T follicular helper cell (primary cell): ENCODE results near the gene CREG1.
"Not testable (repeated sequence)": the region's sequence is repeated elsewhere in the genome, so short reads cannot be mapped to it uniquely, and the experiment has no call there.

Experiments
- DNase-seq: peaks from one replicate; pipeline ENCODE4 v3.0.0-alpha.2; 2020; ENCODE audit warnings: low read depth

Gene CREG1

DNA sequence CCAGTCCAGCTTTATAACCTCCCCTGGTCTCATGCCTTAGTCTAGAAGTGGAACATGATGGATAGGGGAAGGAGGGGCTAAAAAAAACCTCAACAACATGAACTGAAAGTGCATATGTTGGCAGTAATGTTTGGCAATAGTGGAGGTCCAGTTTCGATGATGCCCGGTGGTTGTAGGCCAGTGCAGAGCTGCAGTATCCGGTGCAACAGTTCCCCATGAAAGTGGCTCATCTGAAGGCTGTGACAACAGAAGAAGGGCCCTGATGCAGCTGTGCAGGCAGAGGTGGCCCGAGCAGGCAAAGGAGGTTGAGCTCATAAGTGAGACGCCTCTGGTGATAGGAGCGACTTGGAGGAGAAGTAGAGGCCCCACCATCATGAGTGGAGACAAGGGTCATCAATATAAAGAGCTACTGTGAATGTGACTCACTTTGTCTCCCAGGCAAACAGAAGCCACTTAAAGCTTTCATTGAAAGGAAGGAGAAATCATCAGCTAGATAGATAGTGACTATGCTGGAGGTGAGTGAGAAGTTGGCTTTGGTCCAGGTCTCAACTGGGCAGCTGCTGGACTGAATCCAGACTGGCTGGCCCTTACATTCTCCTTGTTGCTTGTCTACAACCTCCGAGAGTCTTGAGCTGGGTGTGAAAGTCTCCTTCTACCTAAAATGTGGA, 10.2 kb upstream of the CREG1 start:
- no peak for DNase-seq

DNA sequence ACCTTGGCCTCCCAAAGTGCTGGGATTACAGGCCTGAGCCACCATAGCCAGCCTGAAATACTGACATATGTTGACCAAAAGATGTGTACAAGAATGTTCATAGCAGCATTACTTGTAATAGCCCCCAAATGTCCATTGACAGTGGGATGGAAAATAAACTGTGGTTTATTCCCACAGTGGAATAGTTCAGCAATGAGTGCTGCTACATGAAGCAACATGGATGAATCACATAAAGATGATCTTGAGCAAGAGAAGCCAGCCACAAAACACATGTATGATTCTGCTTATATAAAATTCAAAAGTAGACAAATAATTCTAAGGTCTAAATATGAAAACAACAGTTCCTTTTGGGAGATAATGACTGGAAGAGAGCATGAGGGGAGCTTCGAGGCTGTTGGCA, 9.1 kb upstream of the CREG1 start:
- DNase-seq = no peak

DNA sequence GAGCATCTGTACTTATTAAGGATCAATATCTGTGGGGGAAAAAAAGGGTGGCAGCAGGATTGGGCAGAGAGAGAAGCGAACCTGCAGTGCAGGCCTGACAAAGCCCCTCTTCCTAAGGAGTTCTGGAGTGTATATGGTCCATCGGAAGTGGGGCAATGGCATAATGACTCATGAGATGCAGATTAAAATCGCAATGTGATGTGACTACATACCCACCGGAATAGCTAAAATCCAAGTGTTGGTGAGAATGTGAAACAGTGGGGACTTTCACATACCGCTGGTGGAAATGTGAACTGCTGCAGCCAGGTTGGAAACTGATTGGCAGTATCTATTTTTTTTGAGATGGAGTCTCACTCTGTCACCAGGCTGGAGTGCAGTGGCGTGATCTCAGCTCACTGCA, 8.2 kb upstream of the CREG1 start:
- no peak for DNase-seq

- DNase-seq = peak; percentile 68
Measured at GRCh38 chr1:167555971-167556714, 2.6 kb upstream of the CREG1 start.

DNA sequence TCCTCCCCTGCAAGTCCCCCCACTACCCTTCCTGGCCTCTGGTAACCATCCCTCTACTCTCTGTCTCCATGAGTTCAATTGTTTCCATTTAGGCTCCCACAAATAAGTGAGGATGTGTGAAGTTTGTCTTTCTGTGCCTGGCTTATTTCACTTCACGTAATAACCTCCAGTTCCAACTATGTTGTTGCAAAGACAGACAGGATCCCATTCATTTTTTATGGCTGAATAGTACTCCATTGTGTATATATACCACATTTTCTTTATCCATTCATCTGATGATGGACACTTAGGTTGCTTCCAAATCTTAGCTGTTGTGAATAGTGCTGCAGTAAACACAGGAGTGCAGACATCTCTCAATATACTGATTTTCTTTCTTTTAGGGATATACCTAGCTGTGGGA, 1.5 kb upstream of the CREG1 start:
- not testable (repeated sequence) for DNase-seq

GRCh38 chr1:167554028-167554779, 642 bp upstream of the CREG1 start:
- no peak for DNase-seq

GRCh38 chr1:167551362-167551761, 2.2 kb downstream of the CREG1 start:
- DNase-seq = no peak

GRCh38 chr1:167548059-167548932, 5.3 kb downstream of the CREG1 start:
- no peak for DNase-seq

GRCh38 chr1:167546935-167547334, 6.6 kb downstream of the CREG1 start:
- DNase-seq = no peak

DNA sequence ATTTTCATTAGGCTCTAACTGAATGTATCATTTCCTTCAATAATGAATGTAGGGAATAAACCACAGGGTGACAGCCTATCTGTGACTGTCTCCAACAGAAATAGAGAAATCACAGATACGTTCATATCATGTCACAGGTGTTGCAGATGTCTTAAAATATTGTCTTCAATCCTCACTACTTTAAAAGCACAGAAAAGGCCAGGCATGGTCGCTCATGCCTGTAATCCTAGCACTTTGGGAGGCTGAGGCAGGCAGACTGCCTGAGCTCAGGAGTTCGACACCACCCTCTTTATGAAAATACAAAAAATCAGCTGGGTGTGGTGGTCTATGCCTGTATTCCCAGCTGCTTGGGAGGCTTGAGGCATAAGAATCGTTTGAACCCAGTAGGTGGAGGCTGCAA, 8.2 kb downstream of the CREG1 start:
- DNase-seq = no peak

DNA sequence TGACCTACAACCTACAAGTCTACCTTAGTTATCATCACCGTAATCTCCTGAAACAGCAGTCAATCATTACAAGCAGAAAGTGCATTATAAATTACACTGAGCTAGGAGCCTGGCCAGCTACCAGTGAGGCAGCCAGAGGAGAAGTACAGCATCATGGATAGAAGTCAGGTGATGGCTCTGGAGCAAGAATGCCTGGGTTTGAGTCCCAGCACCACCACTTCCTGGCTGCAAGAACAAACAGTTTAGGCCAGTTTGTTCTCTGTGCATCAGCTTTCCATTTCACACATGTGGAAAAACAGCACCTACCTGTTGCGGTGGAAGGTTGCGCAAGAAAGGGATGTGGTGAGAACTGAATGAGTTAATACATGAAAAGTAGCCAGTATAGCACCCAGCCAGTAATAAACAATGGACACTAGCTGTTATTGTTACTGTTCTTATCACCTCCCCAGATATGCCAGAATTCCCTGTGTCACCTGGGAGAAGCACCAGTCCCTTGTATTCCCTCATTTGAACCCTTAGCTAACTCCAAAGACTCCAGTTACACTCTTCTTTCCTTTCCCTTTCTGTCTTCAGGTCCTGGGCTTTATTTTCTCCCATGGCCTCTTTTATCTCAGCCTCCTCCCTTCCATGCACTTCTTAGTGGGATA, 9.0 kb downstream of the CREG1 start:
- DNase-seq = no peak

DNA sequence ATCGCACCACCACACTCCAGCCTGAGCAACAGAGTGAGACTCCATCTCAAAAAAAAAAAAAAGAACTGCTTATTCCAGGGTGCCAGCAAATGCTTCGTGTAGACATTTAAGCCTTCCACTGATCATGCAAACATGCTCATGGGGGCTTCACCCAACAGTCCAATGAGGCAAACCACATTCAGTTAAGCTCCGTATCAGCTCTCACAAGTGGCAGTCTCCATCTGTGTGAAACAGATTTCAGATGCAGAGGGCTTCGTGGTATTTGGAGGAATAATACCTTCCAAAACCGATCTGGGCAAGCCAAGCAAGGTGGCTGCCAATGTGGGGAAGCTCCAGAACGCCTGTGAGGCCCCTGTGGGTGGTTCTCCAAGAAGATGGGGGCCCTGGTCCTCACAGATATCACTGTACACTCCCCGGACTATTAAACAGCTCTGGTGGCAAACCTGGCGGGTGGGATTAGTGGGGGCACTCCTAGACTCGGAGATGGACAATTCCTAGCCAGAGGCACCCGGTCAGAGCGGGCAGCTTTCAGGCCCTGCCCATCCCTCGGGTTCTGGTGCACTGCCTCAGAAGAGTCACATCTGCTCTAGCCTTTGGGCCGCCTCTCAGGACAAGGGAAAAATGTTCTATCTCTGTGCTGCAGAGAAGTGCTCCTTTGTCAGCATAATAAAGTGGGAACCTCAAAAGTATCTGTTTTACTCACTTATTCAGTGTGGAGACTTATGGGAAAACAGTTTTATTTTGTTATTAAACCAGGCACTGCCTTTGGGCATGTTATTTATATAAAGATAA, 10.2 kb downstream of the CREG1 start:
- no peak for DNase-seq

DNA sequence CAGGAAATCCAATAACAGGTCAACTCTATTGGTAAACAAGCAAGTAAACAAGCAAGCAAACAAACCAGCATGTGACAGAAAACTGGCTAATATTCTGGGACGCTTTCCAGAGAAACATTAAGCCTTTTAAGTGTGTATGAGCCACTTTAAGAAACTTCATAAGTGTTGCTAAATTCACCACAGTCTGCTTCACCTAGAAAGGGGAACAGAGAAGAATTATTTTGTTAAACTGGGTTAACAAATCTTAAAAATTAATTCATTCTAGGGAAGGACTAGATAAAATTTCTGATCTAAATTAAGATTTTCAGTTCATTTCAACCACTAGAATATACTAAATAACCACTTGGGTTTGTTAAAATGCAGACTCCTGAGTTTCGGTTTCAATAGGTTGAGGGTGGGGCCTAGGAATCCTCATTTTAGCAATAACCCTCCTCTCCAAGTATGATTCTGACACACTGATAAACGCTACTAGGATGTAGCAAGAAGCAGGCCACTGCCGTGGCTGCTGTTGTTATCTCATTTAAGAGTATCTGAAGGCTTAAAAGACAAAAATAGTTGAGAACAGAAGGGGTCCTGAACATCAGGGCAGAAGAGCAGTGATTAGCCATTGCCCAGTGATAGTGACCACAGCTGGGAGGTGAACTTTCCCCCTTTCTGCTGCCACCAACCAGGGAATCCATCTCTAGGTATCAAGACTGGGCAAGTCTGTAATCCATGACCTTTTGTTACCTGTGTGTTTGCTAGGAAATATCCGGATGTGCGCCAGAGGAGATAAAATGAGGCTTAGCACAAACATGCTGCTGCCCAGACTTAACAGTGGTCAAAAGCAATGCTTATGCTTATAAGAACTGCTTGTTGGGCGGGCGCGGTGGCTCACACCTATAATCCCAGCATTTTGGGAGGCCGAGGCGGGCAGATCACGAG, 11.2 kb downstream of the CREG1 start:
- DNase-seq = no peak

GRCh38 chr1:167541610-167542009, 12.0 kb downstream of the CREG1 start:
- no peak for DNase-seq

GRCh38 chr1:167541003-167541402, 12.6 kb downstream of the CREG1 start:
- DNase-seq = no peak

GRCh38 chr1:167538657-167539056, 14.9 kb downstream of the CREG1 start:
- DNase-seq = no peak

- DNase-seq = peak; percentile 38
Measured at GRCh38 chr1:167533851-167534300, 19.7 kb downstream of the CREG1 start.

GRCh38 chr1:167532964-167533824, 20.4 kb downstream of the CREG1 start:
- no peak for DNase-seq
